GM18507 (cell line): Measurements from ENCODE around the gene RETSAT.
"Not testable (repeated sequence)": the region's sequence is repeated elsewhere in the genome, so short reads cannot be mapped to it uniquely, and the experiment has no call there.

Experiments used
- DNase-seq: peaks from one replicate; pipeline ENCODE4 v3.0.0; 2011; ENCODE audit warnings: low read depth; ENCODE audit not compliant: insufficient read length; ENCODE audit errors: extremely low spot score
- FAIRE-seq: peaks from 2 replicates; lab custom pipeline; 2011; peaks lifted over from hg19 to GRCh38; lab: Jason Lieb, UNC

RETSAT gene

DNA sequence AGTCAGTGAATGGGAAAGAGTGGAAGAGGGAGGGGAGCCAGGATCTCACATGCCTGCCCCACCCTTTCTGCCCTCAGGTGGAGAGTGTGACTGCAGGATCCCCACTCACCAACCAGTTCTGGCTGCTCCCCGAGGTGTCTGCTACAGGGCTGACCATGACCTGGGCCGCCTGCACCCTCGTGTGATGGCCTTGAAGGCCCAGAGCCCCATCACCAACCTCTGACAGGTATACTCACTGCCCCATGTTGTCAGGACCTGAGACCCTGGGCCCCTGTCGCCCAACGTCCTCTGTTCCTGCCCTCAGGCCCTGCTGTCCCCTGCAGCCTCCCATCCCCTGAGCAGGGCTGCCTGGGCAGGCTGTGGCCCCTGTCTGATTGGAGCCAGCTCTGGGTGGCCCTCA is 38.4 kb downstream of the RETSAT start:
- not testable (repeated sequence) for FAIRE-seq, DNase-seq

DNA sequence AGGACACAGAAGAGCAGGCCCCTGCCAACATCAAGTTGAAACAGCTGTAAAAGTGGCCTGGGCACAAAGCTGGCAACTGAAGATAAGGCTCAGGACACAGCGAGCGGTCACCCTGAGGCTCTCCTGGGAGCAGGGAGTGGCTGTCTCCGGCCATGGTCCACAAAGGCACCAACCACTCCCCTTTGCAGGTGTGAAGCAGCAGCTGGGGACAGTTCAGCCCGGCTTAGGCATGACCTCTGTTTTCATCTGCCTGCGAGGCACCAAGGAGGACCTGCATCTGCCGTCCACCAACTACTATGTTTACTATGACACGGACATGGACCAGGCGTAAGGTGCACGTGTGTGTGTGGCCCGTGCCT is 39.5 kb downstream of the RETSAT start:
- DNase-seq (no peak), FAIRE-seq (no peak)

DNA sequence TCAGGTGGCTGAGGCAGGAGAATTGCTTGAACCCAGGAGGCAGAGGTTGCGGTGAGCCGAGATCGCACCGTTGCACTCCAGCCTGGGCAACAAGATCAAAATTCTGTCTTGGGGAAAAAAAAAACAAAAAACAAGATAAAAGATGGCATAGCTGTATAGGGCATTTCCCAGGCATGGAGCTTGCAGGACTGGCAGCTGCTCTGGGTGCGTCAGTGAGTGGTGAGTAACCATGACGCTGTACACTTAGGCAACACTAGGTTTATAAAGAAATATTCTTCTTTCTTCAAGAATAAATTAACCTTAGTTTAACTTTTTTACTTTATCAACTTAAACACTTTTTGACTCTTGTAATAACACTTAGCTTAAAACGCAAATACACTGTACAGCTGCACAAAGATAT is 41.9 kb downstream of the RETSAT start:
- DNase-seq (no peak), FAIRE-seq (no peak)

DNA sequence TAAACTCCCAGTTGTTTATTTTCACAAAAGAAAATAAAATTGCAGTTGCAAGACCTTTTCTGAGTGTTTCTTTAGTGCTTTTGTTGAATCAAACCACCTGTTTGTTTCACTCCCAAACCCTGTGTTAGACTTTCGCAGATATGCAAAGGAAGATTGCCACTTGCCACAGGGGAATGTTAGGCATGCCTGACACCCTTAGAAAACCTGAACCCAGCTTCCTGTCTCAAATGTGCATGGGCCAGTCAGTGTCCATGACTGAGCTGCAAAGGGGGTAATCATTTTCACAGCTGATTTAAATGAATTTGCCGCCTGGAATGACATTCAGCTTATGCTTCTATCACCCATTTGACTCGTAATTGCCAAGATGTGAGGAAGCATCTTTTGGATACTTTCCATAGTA is 44.0 kb downstream of the RETSAT start:
- FAIRE-seq, result no peak

DNA sequence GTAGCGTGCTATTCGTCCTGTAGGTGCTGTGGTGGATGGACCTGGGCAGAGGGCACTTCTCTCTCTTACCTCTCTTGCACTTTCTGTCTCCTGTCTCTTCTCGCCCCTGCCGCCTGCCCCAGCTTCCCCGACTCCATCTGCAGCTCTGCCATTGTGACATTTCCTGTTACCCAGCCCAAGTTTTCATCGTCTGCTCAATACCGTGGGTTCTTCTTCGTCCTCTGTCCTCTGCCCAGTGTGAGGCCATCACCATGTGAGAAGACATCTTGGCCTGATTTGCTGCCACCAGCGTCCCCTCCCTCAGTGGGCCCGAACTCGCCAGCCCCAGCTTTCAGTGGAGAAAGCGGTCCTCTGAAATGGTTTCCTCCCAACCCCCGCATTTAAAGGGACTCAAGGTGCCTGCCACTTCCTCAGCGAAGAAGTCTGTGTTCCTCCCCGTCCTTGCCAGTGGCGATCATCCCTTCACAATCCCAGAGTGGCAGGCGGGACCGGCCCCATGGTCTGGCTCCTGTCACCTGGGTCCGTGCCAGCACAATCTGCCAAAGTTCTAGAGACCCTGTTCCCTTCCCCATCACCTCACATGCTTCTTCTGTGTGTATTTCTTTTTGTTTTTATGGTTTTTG is 44.5 kb downstream of the RETSAT start:
- no peak for FAIRE-seq

More for the DNA sequence above, 44.0 kb downstream of the RETSAT start:
- DNase-seq, result no peak

DNA sequence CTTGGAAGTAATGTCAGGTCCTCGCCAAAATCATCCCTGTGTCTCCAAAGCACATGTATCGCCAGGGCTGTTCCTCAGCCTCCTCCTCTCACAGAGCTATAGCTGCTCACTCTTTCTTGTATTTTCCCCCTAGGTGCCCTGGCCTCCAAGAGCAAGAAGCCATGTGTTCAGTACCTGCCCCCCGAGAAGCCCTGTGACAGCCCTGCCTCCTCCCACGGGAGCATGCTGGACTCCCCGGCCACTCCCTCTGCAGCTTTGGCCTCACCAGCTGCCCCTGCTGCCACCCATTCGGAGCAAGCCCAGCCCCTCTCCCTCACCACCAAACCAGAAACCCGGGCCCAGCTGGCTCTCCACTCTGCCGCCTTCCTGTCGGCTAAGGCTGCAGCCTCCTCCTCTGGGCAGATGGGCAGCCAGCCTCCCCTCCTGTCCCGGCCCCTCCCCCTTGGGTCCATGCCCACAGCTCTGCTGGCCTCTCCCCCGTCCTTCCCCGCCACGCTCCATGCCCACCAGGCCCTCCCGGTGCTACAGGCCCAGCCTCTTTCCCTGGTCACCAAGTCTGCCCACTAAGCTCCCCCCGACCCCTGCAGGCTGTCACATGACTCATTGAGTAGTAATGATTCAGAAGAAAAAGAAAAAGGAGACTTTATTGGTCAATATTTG is 45.3 kb downstream of the RETSAT start:
- no peak for DNase-seq
- FAIRE-seq, result no peak

More for the DNA sequence above, 44.5 kb downstream of the RETSAT start:
- DNase-seq, result no peak

DNA sequence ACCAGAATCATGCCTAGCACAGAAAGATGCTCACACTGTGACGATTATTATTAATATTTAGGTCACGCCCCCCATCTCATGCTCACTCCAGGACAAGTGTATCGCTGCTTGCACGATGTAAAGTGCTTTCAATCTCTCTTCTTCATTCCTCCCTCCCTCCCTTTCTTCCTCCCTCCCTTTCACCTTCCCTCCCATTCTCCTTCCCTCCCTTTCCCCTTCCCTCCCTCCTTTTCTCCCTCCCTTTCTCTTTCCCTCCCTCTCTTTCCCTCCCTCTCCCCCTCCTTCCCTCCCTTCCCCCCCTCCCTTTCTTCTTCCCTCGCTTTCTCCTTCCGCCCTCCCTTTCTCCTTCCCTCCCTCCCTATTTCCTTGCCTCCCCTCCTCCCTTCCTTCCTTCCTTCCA is 46.1 kb downstream of the RETSAT start:
- DNase-seq (no peak), FAIRE-seq (no peak)

DNA sequence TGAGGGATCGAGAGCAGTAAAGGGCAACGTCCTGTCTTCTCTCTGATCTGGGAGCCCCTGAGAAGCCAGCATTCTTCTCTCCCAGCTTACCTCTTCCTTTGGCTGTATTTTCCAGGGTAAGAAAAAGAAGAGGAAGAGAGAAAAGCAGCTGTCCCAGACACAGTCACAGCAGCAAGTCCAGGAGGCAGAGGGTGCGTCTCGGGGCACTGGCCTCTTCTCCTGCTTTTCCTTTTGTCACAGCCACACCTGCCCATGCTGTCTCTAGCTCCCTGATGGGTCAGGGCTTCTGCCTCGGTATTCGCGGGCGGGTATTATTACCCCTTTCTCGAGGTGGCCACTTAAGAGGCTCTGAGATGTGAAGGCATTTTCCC is 46.8 kb downstream of the RETSAT start:
- FAIRE-seq (no peak), DNase-seq (no peak)

DNA sequence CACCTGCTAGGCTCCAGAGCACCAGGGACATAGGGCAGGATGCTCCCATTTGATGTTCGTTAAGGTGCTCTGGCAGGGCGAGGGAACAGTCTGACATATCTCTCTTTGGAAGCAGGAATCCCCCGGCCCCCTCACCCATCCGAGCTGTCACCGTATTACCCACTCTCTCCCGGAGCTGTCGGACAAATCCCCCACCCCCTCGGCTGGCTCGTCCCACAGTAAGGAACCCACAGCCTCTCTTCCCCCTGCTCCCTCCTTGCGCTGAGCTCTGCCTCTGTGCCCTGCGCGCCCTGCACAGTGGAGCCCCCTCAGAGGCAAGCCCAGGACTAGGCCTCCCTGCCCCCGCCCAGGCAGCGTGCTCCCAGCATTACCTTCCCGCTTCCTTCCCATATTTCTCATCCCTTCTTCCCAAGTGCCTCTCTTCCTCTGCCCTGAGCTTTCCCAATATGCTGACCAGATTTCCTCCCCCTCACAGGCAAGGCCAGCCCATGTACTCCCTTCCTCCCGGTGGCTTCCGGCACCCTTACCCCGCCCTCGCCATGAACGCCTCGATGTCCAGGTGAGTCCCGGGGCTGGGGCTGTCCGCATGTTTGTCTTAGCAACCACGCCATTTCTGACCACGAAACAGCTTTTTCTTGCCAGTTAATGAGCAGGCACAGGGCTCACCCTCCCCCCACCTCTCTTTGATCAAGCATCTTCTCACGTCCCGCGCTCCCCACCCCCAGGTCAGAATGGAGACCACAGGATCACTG is 50.4 kb downstream of the RETSAT start:
- FAIRE-seq, result no peak

DNA sequence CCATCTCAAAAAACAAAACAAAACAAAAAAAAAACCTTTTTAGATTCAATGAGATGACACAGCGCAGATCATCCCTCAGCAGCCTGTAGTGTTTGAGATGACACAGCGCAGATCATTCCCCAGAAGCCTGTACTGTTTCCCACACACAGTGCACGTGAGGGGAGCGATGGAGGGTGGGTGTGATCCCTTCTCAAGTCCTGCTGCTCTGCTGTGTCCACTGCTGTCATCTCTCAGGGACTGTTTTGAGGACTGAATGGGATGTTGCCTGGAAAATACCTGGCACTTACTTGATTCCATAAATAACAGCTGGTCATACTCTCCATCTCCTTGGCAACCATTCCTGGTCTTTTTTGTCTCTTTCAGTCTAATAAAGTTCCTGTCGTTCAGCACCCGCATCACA is 52.2 kb downstream of the RETSAT start:
- FAIRE-seq (no peak), DNase-seq (no peak)

More for the DNA sequence above, 50.4 kb downstream of the RETSAT start:
- DNase-seq, result no peak
